Gastrocnemius medialis (tissue), 4 donors: ENCODE data around the gene LFNG. TPM values are rescaled to one million over a fixed set of nuclear protein-coding genes. Genes with fewer than 3 reads are reported as not detected.

ENCODE experiments used
- ATAC-seq, 2 donors: fragments of 150-250 bp; one replicate each; pipeline ENCODE4 v1.9.1; 2016
- DNase-seq, 2 donors: peaks; one replicate each; pipeline ENCODE4 v3.0.0-alpha.2; 2019
- H3K27ac ChIP-seq, 4 donors: fragments of 200-600 bp; sonication (generic); 1 replicate in 1 of 4; 2 replicates in 3 of 4; pipeline ENCODE4 v1.5.1; 2016 to 2018; ENCODE audit warnings: mild to moderate bottlenecking in 2 of 4, moderate library complexity in 1 of 4
- H3K27me3 ChIP-seq, 3 donors: fragments of 200-600 bp; sonication (generic) in 2 of 3; 1 replicate in 1 of 3; 2 replicates in 2 of 3; pipeline versions ENCODE4 v1.5.1 to v1.6.0; 2016 to 2019; ENCODE audit warnings: mild to moderate bottlenecking in 1 of 3, moderate library complexity in 1 of 3
- H3K36me3 ChIP-seq, 2 donors: fragments of 200-600 bp; sonication (generic) in 1 of 2; one replicate each; pipeline ENCODE4 v1.5.1; 2017 to 2018
- H3K4me1 ChIP-seq, 2 donors: fragments of 200-600 bp; sonication (generic) in 1 of 2; one replicate each; pipeline ENCODE4 v1.5.1; 2016 to 2017; ENCODE audit warnings: mild to moderate bottlenecking in 2 of 2
- H3K4me3 ChIP-seq, 4 donors: fragments of 200-600 bp; sonication (generic) in 3 of 4; 1 replicate in 1 of 4; 2 replicates in 3 of 4; pipeline ENCODE4 v1.5.1; 2016 to 2019; ENCODE audit warnings: mild to moderate bottlenecking in 2 of 4
- H3K9me3 ChIP-seq, 3 donors: fragments of 200-600 bp; sonication (generic) in 2 of 3; 1 replicate in 1 of 3; 2 replicates in 2 of 3; pipeline ENCODE4 v1.5.1; 2016 to 2019
- POLR2A ChIP-seq, 2 donors: fragments of 450-650 bp; IDR thresholded peaks; one replicate each; pipeline ENCODE4 v1.6.1; 2017; ENCODE audit warnings: antibody characterized with exemption in 2 of 2, mild to moderate bottlenecking in 2 of 2, moderate library complexity in 2 of 2
- in situ Hi-C, 4 donors: fragments of 200-750 bp; cut with MboI; loops; one replicate each; pipeline versions ENCODE4 v1.15.0 to v1.8.0; 2017; ENCODE audit warnings: low sequenced_read_pairs in 4 of 4
- intact Hi-C: fragments of 100-400 bp; cut with DNase I; formaldehyde crosslinking; loops from one replicate; pipeline ENCODE4 v1.15.1; 2023; ENCODE audit warnings: low total_unique reads
- total RNA-seq, 4 donors: library from RNA; depleted of rRNA; stranded (reverse); fragments of >200 nt; gene quantifications; one replicate each; pipeline versions ENCODE4 v1.1.0 to v1.2.3, GENCODE V29; 2016
- TF ChIP-seq, protein P1 (sequence below), 5 experiments: fragments of 450-650 bp in 3 of 5; fragments of 200-600 bp in 2 of 5; sonication (generic) in 2 of 5; IDR thresholded peaks in 4 of 5; conservative IDR thresholded peaks in 1 of 5; 1 replicate in 4 of 5; 2 replicates in 1 of 5; pipeline ENCODE4 v1.5.1; 2016 to 2019; ENCODE audit warnings: antibody characterized with exemption in 5 of 5, mild to moderate bottlenecking in 3 of 5, moderate library complexity in 3 of 5

The LFNG gene
- total RNA-seq, 4 donors from 2014 or later, result 1.0 to 5.9 (median 1.7) TPM

DNA sequence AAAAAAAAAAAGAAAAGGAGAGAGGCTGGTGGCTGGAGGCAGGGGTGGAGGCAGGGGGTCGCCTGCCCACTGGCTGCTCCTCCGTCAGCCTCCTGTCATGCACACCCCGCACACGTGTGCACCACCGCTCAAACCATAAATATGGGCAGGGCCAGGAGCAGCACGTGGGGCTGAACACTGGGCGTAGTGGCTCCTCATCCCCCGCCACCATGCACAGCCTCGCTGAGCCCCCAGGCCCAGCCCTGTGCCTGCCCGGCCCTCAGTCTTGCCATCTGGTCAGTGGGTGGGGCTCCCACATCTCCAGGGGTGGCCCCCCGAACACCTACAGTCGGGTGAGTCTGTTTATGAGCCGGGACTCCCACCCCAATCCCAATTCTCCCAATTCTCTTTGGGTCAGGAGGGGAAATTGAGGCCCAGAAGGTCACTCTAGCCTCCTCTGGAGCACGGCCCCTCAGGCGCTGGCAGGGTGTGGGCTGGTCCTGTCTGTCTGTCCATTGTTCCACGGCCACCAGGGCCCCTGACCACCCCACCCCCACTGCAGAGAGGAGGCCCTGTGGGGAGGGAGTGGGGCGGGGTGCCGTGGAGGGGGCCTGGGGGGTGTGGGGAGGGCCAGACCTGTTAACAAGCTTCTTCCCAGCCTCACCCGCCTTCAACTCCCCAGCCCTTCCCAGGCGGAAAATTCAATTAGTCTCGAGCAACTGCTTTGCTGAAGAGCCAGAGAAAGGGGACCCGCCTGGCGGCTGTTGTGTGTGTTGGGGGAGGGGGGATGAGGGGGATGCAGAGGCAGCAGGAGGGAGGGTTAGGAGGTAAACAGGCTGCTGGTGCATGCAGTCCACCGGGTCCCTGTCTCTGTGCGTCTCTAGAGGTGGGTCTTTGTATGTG is 23.9 kb upstream of the LFNG start:
- intact Hi-C loops (no loop called here), in situ Hi-C loops (no loop called here)
- no peak for DNase-seq
- Histone ChIP-seq H3K4me3 (no peak overlapping the region), H3K27me3 (peaks cover 14 to 29% (median 25%) of the 10 kb centered on the region in 3 donors), H3K27ac (no peak overlapping the region), H3K4me1 (peaks cover 0 to 4% of the 10 kb centered on the region in 2 donors), H3K9me3 (no peaks in the 10 kb centered on the region), H3K36me3 (no peaks in the 10 kb centered on the region)
- no peak for TF ChIP-seq POLR2A (IDR thresholded peaks at IDR 0.05)
- TF ChIP-seq, protein P1, sequence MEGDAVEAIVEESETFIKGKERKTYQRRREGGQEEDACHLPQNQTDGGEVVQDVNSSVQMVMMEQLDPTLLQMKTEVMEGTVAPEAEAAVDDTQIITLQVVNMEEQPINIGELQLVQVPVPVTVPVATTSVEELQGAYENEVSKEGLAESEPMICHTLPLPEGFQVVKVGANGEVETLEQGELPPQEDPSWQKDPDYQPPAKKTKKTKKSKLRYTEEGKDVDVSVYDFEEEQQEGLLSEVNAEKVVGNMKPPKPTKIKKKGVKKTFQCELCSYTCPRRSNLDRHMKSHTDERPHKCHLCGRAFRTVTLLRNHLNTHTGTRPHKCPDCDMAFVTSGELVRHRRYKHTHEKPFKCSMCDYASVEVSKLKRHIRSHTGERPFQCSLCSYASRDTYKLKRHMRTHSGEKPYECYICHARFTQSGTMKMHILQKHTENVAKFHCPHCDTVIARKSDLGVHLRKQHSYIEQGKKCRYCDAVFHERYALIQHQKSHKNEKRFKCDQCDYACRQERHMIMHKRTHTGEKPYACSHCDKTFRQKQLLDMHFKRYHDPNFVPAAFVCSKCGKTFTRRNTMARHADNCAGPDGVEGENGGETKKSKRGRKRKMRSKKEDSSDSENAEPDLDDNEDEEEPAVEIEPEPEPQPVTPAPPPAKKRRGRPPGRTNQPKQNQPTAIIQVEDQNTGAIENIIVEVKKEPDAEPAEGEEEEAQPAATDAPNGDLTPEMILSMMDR (IDR thresholded peaks at IDR 0.05 in 4 of 5, conservative IDR thresholded peaks at IDR 0.05 in 1 of 5), result no peak
- ATAC-seq, result no peak

DNA sequence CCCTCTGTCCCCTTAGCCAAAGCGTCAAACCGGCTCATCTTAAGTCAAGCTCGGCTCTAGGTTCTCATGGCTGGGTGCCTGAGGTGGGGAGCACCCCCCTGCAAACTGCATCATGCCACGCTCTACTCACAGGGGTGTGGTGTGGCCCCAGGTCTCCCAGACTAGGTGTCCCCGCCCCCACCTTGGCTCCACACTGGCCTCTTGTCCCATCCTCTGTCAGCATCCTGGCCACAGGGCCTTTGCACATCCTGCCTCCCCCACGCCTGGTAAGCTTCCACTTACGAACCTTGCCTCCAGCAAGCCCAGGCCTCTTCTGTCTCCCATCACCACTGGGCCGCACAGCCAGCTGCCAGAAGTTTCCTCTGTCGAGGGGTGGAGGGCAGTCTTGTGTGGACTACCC is 23.2 kb upstream of the LFNG start:
- DNase-seq (no peak), ATAC-seq (no peak)
- H3K36me3 ChIP-seq, result no peaks in the 10 kb centered on the region
- no peak overlapping the region for H3K27ac ChIP-seq
- no peak for TF ChIP-seq POLR2A (IDR thresholded peaks at IDR 0.05)
- TF ChIP-seq, protein P1 (IDR thresholded peaks at IDR 0.05 in 4 of 5, conservative IDR thresholded peaks at IDR 0.05 in 1 of 5), result no peak
- H3K27me3 ChIP-seq, result peaks cover 14 to 29% (median 25%) of the 10 kb centered on the region in 3 donors
- intact Hi-C loops, result no loop called here
- peaks cover 0 to 4% of the 10 kb centered on the region in 2 donors for H3K4me1 ChIP-seq
- in situ Hi-C loops, result no loop called here
- H3K9me3 ChIP-seq, result no peaks in the 10 kb centered on the region
- H3K4me3 ChIP-seq, result no peak overlapping the region

DNA sequence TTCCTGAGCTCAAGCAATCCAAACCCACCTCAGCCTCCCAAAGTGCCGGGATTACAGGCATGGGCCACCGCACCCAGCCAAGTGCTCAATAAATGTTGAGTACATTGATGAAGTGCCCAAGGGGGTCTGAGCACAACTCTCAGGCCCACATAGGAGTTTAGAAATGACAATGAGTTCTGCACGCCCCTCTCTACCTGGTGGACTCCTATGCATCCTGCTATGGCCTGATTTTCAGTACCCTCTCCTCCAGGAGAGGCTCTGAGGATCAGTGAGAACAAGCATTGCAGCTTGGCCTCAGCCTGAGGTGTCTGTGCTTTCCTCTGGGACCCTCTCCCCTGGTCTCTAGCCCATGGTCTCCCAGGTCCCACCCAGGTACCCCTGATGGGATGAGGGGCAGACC is 22.5 kb upstream of the LFNG start:
- intact Hi-C loops, result no loop called here

DNA sequence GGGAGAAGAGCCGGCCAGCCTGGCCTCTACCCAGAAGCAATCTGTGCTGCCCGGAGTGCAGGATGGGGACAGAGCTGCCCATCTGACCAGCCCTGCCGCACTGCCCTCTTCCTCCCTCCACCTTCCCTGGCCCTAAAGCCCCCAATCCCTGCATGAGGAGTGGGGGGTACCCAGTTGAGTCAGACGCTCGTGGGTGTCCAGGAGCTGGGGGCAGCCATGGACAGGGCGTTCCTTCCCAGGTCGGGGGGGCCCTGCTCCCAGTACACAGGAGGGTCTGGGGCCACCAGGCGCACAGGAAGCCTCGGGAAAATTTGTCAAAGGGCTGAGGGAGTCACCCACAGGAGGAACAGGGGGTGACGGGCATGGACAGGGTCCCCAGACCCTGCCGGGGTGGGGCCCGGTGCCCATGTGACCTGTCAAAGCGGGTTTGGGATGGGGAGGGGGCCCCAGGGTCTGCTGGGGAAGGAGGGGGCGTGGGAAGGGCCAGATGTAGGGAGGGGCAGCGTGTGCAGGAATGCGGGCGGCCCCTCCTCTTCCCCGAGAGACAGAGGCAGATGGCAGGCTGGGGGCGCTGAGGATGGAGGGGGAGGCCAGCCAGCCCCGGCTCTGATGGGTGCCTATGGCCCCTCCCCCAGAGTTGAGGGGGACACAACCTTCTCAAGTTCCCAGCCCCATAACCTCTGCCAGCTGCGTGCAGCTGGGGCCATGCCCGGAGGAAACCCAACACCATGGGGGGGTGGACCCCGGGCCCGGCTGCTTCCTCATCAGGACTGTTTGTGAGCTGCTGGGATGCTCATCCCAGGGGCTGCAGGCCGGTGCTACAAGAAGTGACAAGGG is 21.9 kb upstream of the LFNG start:
- ATAC-seq (no peak), DNase-seq (no peak)
- TF ChIP-seq, protein P1 (IDR thresholded peaks at IDR 0.05 in 4 of 5, conservative IDR thresholded peaks at IDR 0.05 in 1 of 5), result no peak
- in situ Hi-C loops (no loop called here), intact Hi-C loops (no loop called here)
- H3K4me1 ChIP-seq, result peaks cover 0 to 4% of the 10 kb centered on the region in 2 donors
- no peaks in the 10 kb centered on the region for H3K9me3 ChIP-seq
- H3K36me3 ChIP-seq, result no peaks in the 10 kb centered on the region
- H3K27me3 ChIP-seq, result peaks cover 17 to 29% (median 25%) of the 10 kb centered on the region in 3 donors
- H3K27ac ChIP-seq, result no peak overlapping the region
- no peak overlapping the region for H3K4me3 ChIP-seq

More for the DNA sequence above, 22.5 kb upstream of the LFNG start:
- no peak for DNase-seq
- Histone ChIP-seq H3K4me3 (no peak overlapping the region), H3K4me1 (peaks cover 0 to 4% of the 10 kb centered on the region in 2 donors), H3K27ac (no peak overlapping the region), H3K36me3 (no peaks in the 10 kb centered on the region), H3K27me3 (peaks cover 14 to 29% (median 25%) of the 10 kb centered on the region in 3 donors), H3K9me3 (no peaks in the 10 kb centered on the region)
- ATAC-seq, result no peak
- in situ Hi-C loops, result no loop called here
- TF ChIP-seq, protein P1 (IDR thresholded peaks at IDR 0.05 in 4 of 5, conservative IDR thresholded peaks at IDR 0.05 in 1 of 5), result no peak
- TF ChIP-seq POLR2A (IDR thresholded peaks at IDR 0.05), result no peak
